ENCODE results near the gene NDUFB5.

Gene NDUFB5

GRCh38 chr3:179604321-179605078, at the start of gene NDUFB5, which contains the start of gene MRPL47:
Gene NDUFB5, plus strand, starts transcription at chr3:179604794. Its CDS starts 22 bp downstream, at chr3:179604816.
Gene MRPL47, minus strand, starts transcription at chr3:179604638. Its CDS starts 14 bp downstream, at chr3:179604624.
- in situ Hi-C loops (cut with HindIII; ENCODE audit: low sequenced_read_pairs), result no loop called here

GRCh38 chr3:179558742-179559364, 45.7 kb upstream of the NDUFB5 start:
- in situ Hi-C loops (cut with HindIII; ENCODE audit: low sequenced_read_pairs), result no loop called here

GRCh38 chr3:179560791-179561190, 43.8 kb upstream of the NDUFB5 start:
- in situ Hi-C loops (cut with HindIII; ENCODE audit: low sequenced_read_pairs), result no loop called here

- in situ Hi-C loops (cut with HindIII; ENCODE audit: low sequenced_read_pairs), result no loop called here
Observed at GRCh38 chr3:179562591-179563270, 41.9 kb upstream of the NDUFB5 start, which contains the start of gene ACTL6A. Gene ACTL6A, plus strand, starts transcription at chr3:179562926. Its CDS starts 167 bp downstream, at chr3:179563093.

GRCh38 chr3:179563271-179563783, 41.3 kb upstream of the NDUFB5 start:
- in situ Hi-C loops (cut with HindIII; ENCODE audit: low sequenced_read_pairs), result no loop called here

- in situ Hi-C loops (cut with HindIII; ENCODE audit: low sequenced_read_pairs), result no loop called here
Observed at GRCh38 chr3:179565496-179565895, 39.1 kb upstream of the NDUFB5 start.

GRCh38 chr3:179580992-179581391, 23.6 kb upstream of the NDUFB5 start:
- in situ Hi-C loops (cut with HindIII; ENCODE audit: low sequenced_read_pairs), result no loop called here

- in situ Hi-C loops (cut with HindIII; ENCODE audit: low sequenced_read_pairs), result no loop called here
Observed at GRCh38 chr3:179589143-179589542, 15.5 kb upstream of the NDUFB5 start.

GRCh38 chr3:179590669-179591068, 13.9 kb upstream of the NDUFB5 start:
- in situ Hi-C loops (cut with HindIII; ENCODE audit: low sequenced_read_pairs), result no loop called here

- in situ Hi-C loops (cut with HindIII; ENCODE audit: low sequenced_read_pairs), result no loop called here
Observed at GRCh38 chr3:179591313-179591712, 13.3 kb upstream of the NDUFB5 start.

GRCh38 chr3:179599531-179599930, 5.1 kb upstream of the NDUFB5 start:
- in situ Hi-C loops (cut with HindIII; ENCODE audit: low sequenced_read_pairs), result no loop called here

GRCh38 chr3:179603321-179603720, 1.3 kb upstream of the NDUFB5 start:
- in situ Hi-C loops (cut with HindIII; ENCODE audit: low sequenced_read_pairs), result no loop called here

- in situ Hi-C loops (cut with HindIII; ENCODE audit: low sequenced_read_pairs), result no loop called here
Observed at GRCh38 chr3:179603831-179604230, 763 bp upstream of the NDUFB5 start.

GRCh38 chr3:179606534-179607085, 2.0 kb downstream of the NDUFB5 start:
- in situ Hi-C loops (cut with HindIII; ENCODE audit: low sequenced_read_pairs), result no loop called here

GRCh38 chr3:179608931-179609720, 4.5 kb downstream of the NDUFB5 start:
- in situ Hi-C loops (cut with HindIII; ENCODE audit: low sequenced_read_pairs), result no loop called here

- in situ Hi-C loops (cut with HindIII; ENCODE audit: low sequenced_read_pairs), result no loop called here
Observed at GRCh38 chr3:179610066-179610465, 5.5 kb downstream of the NDUFB5 start.

- in situ Hi-C loops (cut with HindIII; ENCODE audit: low sequenced_read_pairs), result no loop called here
Observed at GRCh38 chr3:179613807-179614206, 9.2 kb downstream of the NDUFB5 start.

GRCh38 chr3:179615458-179616173, 11.0 kb downstream of the NDUFB5 start:
- in situ Hi-C loops (cut with HindIII; ENCODE audit: low sequenced_read_pairs), result loop anchor here (5.0 kb wide), 1 partner anchor 47 kb away; no protein-coding TSS in a partner anchor

GRCh38 chr3:179622023-179622422, 17.4 kb downstream of the NDUFB5 start:
- in situ Hi-C loops (cut with HindIII; ENCODE audit: low sequenced_read_pairs), result no loop called here

- in situ Hi-C loops (cut with HindIII; ENCODE audit: low sequenced_read_pairs), result no loop called here
Observed at GRCh38 chr3:179624451-179624850, 19.9 kb downstream of the NDUFB5 start.
